ENCODE data around the gene FBXW5.

- TF ChIP-seq CREB1 (CRISPR knock-in tag; IDR thresholded peaks at IDR 0.05): no peak
- no peak for TF ChIP-seq CTCF (IDR thresholded peaks at IDR 0.05)
- no peak for TF ChIP-seq NFE2L1 (CRISPR knock-in tag; IDR thresholded peaks at IDR 0.05)
- no peak for TF ChIP-seq ZNF263 (CRISPR knock-in tag; IDR thresholded peaks at IDR 0.05; ENCODE audit: low read depth)
- TF ChIP-seq HMGA2 (CRISPR knock-in tag; IDR thresholded peaks at IDR 0.05): no peak
- TF ChIP-seq USF1 (CRISPR knock-in tag; IDR thresholded peaks at IDR 0.05): no peak
Measured at GRCh38 chr9:136930014-136930413, 14.5 kb downstream of the FBXW5 start.

Measured in WTC11 (cell line).